Upper lobe of left lung (tissue), 6 donors: ENCODE data around the gene MXRA7. TPM values are rescaled to one million over a fixed set of nuclear protein-coding genes. Genes with fewer than 3 reads are reported as not detected.
A peak's percentile ranks its signal among the peaks of the same experiment; 100 is the strongest.
"Not testable (repeated sequence)": the region's sequence is repeated elsewhere in the genome, so short reads cannot be mapped to it uniquely, and the experiment has no call there.

ENCODE experiments used
- ATAC-seq, 2 donors: fragments of 200-7000 bp; cut with Tn5 transposase; one replicate each; pipeline ENCODE4 v1.9.1; 2022; ENCODE audit warnings: mild to moderate bottlenecking in 2 of 2, moderate library complexity in 2 of 2; ENCODE audit not compliant: low FRiP score in 2 of 2
- DNase-seq, 2 donors: peaks; one replicate each; pipeline ENCODE4 v3.0.0-alpha.2; 2019 to 2020
- H3K27ac ChIP-seq, 4 donors: fragments of 200-600 bp; sonication (generic); one replicate each; pipeline ENCODE4 v1.5.1; 2016 to 2019
- H3K27me3 ChIP-seq, 4 donors: fragments of 200-600 bp; sonication (generic); one replicate each; pipeline ENCODE4 v1.5.1; 2017 to 2019
- H3K36me3 ChIP-seq, 4 donors: fragments of 200-600 bp; sonication (generic); one replicate each; pipeline ENCODE4 v1.5.1; 2016 to 2019
- H3K4me1 ChIP-seq, 4 donors: fragments of 200-600 bp; sonication (generic); one replicate each; pipeline ENCODE4 v1.5.1; 2018 to 2019
- H3K4me3 ChIP-seq, 4 donors: fragments of 200-600 bp; sonication (generic); one replicate each; pipeline ENCODE4 v1.5.1; 2017 to 2019; ENCODE audit warnings: mild to moderate bottlenecking in 2 of 4, moderate library complexity in 1 of 4
- H3K9me3 ChIP-seq, 4 donors: fragments of 200-600 bp; sonication (generic); one replicate each; pipeline ENCODE4 v1.5.1; 2018 to 2019
- EP300 ChIP-seq, 4 donors: sonication (generic); formaldehyde crosslinking; IDR thresholded peaks; one replicate each; pipeline ENCODE4 v1.5.1; 2017; ENCODE audit warnings: antibody characterized with exemption in 4 of 4, control low read depth in 2 of 4
- POLR2A ChIP-seq, 4 donors: fragments of 450-650 bp; IDR thresholded peaks; one replicate each; pipeline ENCODE4 v1.5.1; 2016 to 2017; ENCODE audit warnings: antibody characterized with exemption in 4 of 4, mild to moderate bottlenecking in 2 of 4
- POLR2AphosphoS5 ChIP-seq, 2 donors: sonication (generic); formaldehyde crosslinking; IDR thresholded peaks; one replicate each; pipeline ENCODE4 v1.5.1; 2017; ENCODE audit warnings: antibody characterized with exemption in 2 of 2
- WGBS, 2 donors: methylation state at CpG; one replicate each; pipeline ENCODE4 v1.1.5; 2017 to 2018; 5-methylcytosine and 5-hydroxymethylcytosine counted together
- total RNA-seq, 6 donors: library from RNA; depleted of rRNA in 4 of 6; stranded (reverse); fragments of >200 nt in 4 of 6; gene quantifications; one replicate each; pipeline versions ENCODE4 v1.1.0 to v1.2.1, GENCODE V29; 2016 to 2021
- TF ChIP-seq, protein P1 (sequence below), 6 experiments: fragments of 450-650 bp in 4 of 6; fragments of 200-600 bp in 2 of 6; sonication (generic) in 2 of 6; IDR thresholded peaks; one replicate each; pipeline ENCODE4 v1.5.1; 2016 to 2019; ENCODE audit warnings: antibody characterized with exemption in 6 of 6
- donor health status: DM: no; HTN: no; CAD: no; lungs with moderate emphysema.
- donor health status: DM: no; HTN: yes; CAD: no; lungs with severe emphysema.

MXRA7 gene
- total RNA-seq, 6 donors from 2014 or later: 21.0 to 147 (median 73.5) TPM

DNA sequence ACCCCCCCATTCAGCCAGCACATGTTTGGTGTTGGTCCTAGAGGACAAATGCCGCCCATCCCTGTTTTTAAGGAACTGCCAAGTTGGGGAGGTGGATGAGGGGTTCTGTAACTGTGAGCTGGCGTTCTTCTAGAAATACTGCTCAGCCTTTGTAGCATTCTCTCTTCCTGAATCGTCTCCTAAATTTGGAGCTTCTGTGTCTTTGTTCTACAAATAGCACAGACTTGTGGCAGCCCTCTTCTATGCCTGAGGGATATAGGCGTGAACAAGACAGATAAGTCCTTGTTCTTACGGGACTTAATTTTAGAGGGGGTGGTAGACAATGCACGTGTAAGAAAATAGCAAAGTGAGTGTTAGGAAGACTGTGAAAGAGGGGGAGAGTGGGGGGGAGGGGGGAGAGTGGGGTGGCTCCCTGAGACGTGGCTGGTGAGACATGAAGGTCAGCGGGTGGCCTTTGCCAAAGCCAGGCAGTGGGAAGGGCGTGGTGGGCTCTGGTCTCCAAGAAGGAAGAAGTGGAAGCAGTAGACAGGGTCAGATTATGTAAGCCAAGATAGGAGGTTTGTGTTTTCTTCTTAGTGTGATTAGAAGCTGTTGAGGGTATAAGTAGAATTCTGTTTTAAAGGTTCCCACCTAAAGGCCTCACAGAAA lies 37.1 kb upstream of the MXRA7 start:
- H3K27ac ChIP-seq: peak overlapping the region in 2 of 4 donors; percentile 27 to 34
- no peak for ATAC-seq

DNA sequence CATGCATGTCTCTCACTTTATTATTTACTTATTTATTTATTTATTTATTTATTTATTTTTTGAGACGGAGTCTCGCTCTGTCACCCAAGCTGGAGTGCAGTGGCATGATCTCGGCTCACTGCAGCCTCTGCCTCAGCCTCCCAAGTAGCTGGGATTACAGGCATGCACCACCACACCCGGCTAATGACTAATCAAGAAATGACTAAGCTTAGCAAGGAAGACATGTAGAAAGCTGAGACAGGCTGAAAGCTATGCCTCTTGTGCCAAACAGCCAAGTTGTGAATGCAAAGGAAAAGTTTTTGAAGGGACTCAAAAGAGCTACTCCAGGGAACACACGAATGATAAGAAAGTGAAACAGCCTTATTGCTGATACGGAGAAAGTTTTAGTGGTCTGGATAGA lies 35.0 kb upstream of the MXRA7 start:
- not testable (repeated sequence) for H3K9me3 ChIP-seq, H3K4me1 ChIP-seq, ATAC-seq, H3K27ac ChIP-seq, H3K4me3 ChIP-seq, DNase-seq, H3K27me3 ChIP-seq
- 93 to 96% methylated on average over 6 of the region's 6 CpGs for WGBS, 2 donors
- peaks cover 10 to 64% (median 37%) of the 10 kb centered on the region in 4 donors for H3K36me3 ChIP-seq

More for the DNA sequence above, 37.1 kb upstream of the MXRA7 start:
- WGBS, 2 donors: 61 to 67% methylated on average over 9 of the region's 9 CpGs
- peaks cover 10 to 63% (median 27%) of the 10 kb centered on the region in 4 donors for H3K36me3 ChIP-seq
- H3K4me1 ChIP-seq: no peaks in the 10 kb centered on the region
- H3K4me3 ChIP-seq: no peak overlapping the region
- H3K9me3 ChIP-seq: no peaks in the 10 kb centered on the region
- no peaks in the 10 kb centered on the region for H3K27me3 ChIP-seq
- DNase-seq: no peak
- TF ChIP-seq POLR2A (IDR thresholded peaks at IDR 0.05): no peak
- TF ChIP-seq, protein P1, sequence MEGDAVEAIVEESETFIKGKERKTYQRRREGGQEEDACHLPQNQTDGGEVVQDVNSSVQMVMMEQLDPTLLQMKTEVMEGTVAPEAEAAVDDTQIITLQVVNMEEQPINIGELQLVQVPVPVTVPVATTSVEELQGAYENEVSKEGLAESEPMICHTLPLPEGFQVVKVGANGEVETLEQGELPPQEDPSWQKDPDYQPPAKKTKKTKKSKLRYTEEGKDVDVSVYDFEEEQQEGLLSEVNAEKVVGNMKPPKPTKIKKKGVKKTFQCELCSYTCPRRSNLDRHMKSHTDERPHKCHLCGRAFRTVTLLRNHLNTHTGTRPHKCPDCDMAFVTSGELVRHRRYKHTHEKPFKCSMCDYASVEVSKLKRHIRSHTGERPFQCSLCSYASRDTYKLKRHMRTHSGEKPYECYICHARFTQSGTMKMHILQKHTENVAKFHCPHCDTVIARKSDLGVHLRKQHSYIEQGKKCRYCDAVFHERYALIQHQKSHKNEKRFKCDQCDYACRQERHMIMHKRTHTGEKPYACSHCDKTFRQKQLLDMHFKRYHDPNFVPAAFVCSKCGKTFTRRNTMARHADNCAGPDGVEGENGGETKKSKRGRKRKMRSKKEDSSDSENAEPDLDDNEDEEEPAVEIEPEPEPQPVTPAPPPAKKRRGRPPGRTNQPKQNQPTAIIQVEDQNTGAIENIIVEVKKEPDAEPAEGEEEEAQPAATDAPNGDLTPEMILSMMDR (IDR thresholded peaks at IDR 0.05): no peak
- TF ChIP-seq EP300 (IDR thresholded peaks at IDR 0.05): no peak
- no peak for TF ChIP-seq POLR2AphosphoS5 (IDR thresholded peaks at IDR 0.05)

DNA sequence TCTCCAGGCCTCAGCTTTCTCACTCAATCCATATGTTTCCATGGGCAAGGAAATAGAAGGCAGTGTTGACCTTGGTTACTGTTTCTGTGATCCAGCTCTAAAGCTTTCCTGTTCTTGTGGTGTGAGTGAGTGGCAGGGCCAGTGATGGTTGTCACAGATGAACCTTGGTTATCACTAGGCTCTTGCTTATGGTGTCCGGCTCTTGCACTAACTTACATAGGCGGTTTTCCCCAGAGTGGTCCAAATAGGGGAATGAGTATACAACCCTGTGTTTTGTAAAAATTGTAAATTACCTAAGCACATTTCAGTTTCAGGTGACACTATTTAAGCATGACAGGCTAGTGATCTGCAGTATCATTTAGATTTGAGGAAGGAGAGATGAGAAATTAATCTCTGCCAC lies 34.0 kb upstream of the MXRA7 start:
- WGBS, 2 donors: 94 to 97% methylated on average over 2 of the region's 2 CpGs
- no peaks in the 10 kb centered on the region for H3K27me3 ChIP-seq
- no peaks in the 10 kb centered on the region for H3K9me3 ChIP-seq
- DNase-seq: no peak
- no peak for ATAC-seq
- no peak overlapping the region for H3K4me3 ChIP-seq
- H3K36me3 ChIP-seq: peaks cover 10 to 61% (median 37%) of the 10 kb centered on the region in 4 donors
- no peak for TF ChIP-seq POLR2AphosphoS5 (IDR thresholded peaks at IDR 0.05)
- no peak for TF ChIP-seq EP300 (IDR thresholded peaks at IDR 0.05)
- no peak for TF ChIP-seq POLR2A (IDR thresholded peaks at IDR 0.05)
- TF ChIP-seq, protein P1 (IDR thresholded peaks at IDR 0.05): no peak
- H3K27ac ChIP-seq: no peak overlapping the region
- peaks cover under 1 to 8% (median 5%) of the 10 kb centered on the region in 4 donors for H3K4me1 ChIP-seq

DNA sequence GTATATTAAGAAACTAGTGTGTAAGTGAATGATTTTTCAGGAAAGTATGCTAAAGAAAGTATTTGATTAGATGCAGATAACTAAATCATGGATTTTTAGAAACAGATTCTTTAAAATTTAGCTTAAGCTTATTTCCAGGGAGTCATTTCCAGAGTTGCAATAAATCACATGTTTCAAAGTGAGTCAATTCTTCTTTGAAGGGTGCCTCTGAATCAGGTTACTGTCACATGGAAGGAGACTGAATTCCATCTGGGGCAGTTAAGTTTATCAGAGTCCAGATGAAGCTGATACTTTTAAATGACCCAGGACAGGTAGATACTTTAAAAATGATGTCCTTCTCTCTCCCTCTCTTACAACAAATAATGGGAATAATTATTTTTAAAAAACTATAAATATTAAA lies 32.2 kb upstream of the MXRA7 start:
- ATAC-seq (no peak), DNase-seq (no peak)
- Histone ChIP-seq H3K4me3 (no peak overlapping the region), H3K4me1 (peaks cover 12 to 22% (median 19%) of the 10 kb centered on the region in 4 donors), H3K27ac (no peak overlapping the region), H3K27me3 (no peaks in the 10 kb centered on the region), H3K9me3 (no peaks in the 10 kb centered on the region), H3K36me3 (peaks cover 10 to 51% (median 37%) of the 10 kb centered on the region in 4 donors)
- TF ChIP-seq POLR2A (IDR thresholded peaks at IDR 0.05) (no peak), EP300 (IDR thresholded peaks at IDR 0.05) (no peak), POLR2AphosphoS5 (IDR thresholded peaks at IDR 0.05) (no peak)
- TF ChIP-seq, protein P1 (IDR thresholded peaks at IDR 0.05): no peak

DNA sequence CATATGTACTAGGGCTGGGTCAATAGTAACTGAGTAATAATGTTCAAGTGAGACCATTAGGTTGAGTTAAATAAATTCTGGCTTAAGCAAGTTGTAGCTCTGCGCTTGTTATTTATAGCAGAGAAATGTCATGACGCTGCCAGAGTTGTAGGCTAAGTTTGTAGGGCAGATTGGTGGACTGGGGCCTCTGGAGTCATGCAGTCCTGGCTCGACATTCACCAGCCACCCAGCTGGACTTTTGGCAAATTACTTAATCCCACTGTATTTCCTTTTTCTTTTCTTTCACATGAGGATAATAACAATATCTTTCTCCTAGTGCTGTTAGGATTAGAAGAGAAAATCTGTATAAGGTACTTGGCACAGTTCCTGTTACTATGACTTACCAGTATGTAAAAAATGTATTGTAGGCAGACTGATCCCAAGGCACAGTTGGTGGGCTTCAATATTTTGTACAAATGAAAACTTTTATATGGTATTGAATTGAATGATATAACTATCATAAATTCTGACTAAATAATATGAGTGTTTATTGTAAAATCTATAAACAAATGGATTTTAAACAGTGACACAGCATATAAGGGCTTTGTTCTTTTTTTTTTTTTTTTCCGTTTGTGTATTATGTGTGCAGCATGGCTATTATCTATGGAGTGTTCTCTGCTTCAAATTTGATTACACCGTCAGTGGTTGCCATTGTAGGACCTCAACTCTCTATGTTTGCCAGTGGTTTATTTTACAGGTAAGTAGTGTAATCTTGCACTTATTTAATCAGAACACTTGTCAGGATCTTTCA lies 29.8 kb upstream of the MXRA7 start:
- Histone ChIP-seq H3K27me3 (no peaks in the 10 kb centered on the region), H3K36me3 (peaks cover 4 to 41% (median 30%) of the 10 kb centered on the region in 4 donors), H3K4me1 (peaks cover 14 to 25% (median 23%) of the 10 kb centered on the region in 4 donors), H3K27ac (peak overlapping the region in 2 of 4 donors; percentile 2 to 36), H3K4me3 (no peak overlapping the region), H3K9me3 (no peaks in the 10 kb centered on the region)
- ATAC-seq (no peak), DNase-seq (no peak)
- no peak for TF ChIP-seq EP300 (IDR thresholded peaks at IDR 0.05)
- no peak for TF ChIP-seq POLR2A (IDR thresholded peaks at IDR 0.05)
- TF ChIP-seq POLR2AphosphoS5 (IDR thresholded peaks at IDR 0.05): no peak
- TF ChIP-seq, protein P1 (IDR thresholded peaks at IDR 0.05): no peak
- WGBS, 2 donors: 73 to 76% methylated on average over 5 of the region's 5 CpGs

DNA sequence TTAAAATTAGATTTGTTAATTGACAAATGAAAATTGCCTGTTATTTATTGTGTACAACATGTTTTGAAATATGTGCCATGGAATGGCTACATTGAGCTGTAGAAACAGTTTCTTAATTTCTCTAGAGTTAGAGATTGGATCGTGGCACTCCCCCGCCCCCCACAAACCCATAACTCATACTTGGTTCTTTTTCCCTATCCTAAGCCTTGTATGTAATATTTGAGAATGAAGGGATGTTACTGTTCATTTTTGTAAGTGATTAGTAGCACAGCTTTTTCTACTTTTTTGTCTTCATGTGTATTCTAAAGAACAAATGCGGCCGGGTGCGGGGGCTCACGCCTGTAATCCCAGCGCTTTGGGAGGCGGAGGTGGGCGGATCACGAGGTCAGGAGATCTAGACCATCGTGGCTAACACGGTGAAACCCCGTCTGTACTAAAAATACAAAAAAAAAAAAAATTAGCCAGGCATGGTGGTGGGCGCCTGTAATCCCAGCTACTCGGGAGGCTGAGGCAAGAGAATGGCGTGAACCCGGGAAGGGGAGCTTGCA lies 28.9 kb upstream of the MXRA7 start:
- Histone ChIP-seq H3K4me1 (peaks cover 23 to 34% (median 31%) of the 10 kb centered on the region in 4 donors), H3K36me3 (peaks cover 0 to 41% (median 27%) of the 10 kb centered on the region in 4 donors)
- H3K27me3 ChIP-seq, H3K9me3 ChIP-seq, H3K4me3 ChIP-seq, H3K27ac ChIP-seq, ATAC-seq: not testable (repeated sequence)
- 89 to 94% methylated on average over 17 of the region's 17 CpGs for WGBS, 2 donors
- DNase-seq: peak in 1 of 2 donors; percentile 56
